ENCODE data around the gene CCDC24. TPM values are rescaled to one million over a fixed set of nuclear protein-coding genes. Genes with fewer than 3 reads are reported as not detected.
A peak's percentile ranks its signal among the peaks of the same experiment; 100 is the strongest.

CCDC24 gene
- total and polyA plus RNA-seq, 4 donors: 0.92 to 4.2 (median 2.3) TPM

DNA sequence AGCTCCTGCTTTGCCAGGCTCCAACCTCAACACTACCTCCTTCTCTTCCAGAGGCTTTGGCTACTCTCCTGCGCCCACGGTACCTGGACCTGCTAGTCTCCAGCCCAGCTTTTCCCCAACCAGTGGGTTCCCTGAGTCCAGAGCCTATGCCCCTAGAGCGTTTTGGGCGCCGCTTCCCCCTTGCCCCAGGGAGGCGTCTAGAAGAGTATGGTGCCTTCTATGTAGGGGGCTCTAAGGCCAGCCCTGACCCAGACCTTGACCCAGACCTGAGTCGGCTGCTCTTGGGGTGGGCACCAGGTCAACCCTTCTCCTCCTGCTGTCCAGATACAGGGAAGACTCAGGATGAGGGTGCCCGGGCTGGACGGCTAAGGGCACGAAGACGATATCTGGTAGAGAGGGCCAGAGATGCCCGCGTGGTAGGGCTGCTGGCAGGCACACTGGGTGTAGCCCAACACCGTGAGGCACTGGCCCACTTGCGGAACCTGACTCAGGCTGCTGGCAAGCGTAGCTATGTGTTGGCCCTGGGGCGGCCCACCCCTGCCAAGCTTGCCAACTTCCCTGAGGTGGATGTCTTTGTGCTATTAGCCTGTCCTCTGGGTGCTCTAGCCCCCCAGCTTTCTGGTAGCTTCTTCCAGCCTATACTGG, 19.9 kb upstream of the CCDC24 start:
- WGBS: 97% methylated on average over 17 of the region's 17 CpGs
- no peak for DNase-seq (ENCODE audit: low spot score)
- TF ChIP-seq HNF4G (IDR thresholded peaks at IDR 0.05) (no peak), GABPA (IDR thresholded peaks at IDR 0.05 in 1 of 2, conservative IDR thresholded peaks at IDR 0.05 in 1 of 2) (no peak), TAF1 (conservative IDR thresholded peaks at IDR 0.05) (no peak), YY1 (IDR thresholded peaks at IDR 0.05) (no peak)
- no peak overlapping the region for H3K4me3 ChIP-seq (ENCODE audit: low read depth in 1 of 3, low read length in 3 of 3)
- H3K27ac ChIP-seq (ENCODE audit: low read depth in 1 of 2, low read length in 2 of 2): no peak overlapping the region
- H3K27me3 ChIP-seq (ENCODE audit: control insufficient read depth in 4 of 4, insufficient read depth in 4 of 4, low read length in 3 of 4): no peaks in the 10 kb centered on the region
- peaks cover 3 to 38% (median 29%) of the 10 kb centered on the region in 4 donors for H3K4me1 ChIP-seq (ENCODE audit: control insufficient read depth in 4 of 4, insufficient read depth in 4 of 4, low read length in 3 of 4)
- H3K9me3 ChIP-seq (ENCODE audit: control insufficient read depth in 4 of 4, low read length in 3 of 4): no peaks in the 10 kb centered on the region
- peaks cover 2 to 18% (median 5%) of the 10 kb centered on the region in 4 donors for H3K36me3 ChIP-seq (ENCODE audit: control insufficient read depth in 4 of 4, insufficient read depth in 3 of 4, low read depth in 1 of 4, low read length in 3 of 4)
- no peak overlapping the region for H3K9ac ChIP-seq (ENCODE audit: low read depth in 1 of 2, low read length in 2 of 2)

DNA sequence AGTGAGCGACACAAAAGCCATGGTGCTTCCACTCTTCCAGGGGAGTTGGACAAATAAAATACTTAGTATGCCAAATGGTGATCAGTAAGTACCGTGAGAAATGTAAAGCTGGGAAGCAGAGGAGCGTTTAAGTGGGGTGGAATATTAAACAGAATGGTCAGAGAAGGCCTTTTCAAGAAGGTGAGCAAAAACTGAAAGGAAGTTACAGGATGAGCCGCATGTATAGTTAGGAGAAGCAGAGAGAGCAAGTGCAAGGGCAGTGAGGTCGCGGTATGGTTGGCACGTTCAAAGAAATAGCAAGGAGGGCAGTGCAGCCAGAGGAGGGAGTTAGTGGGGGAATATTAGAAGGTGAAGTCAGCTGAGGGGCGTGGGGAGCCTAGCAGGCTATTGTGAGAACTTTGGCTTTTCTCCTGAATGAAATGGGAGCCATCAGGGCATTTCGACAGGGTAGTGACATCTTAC, 17.4 kb upstream of the CCDC24 start:
- H3K4me1 ChIP-seq (ENCODE audit: control insufficient read depth in 4 of 4, insufficient read depth in 4 of 4, low read length in 3 of 4): peaks cover 8 to 63% (median 52%) of the 10 kb centered on the region in 4 donors
- peak overlapping the region; percentile 87 to 93 (median 88) for H3K4me3 ChIP-seq (ENCODE audit: low read depth in 1 of 3, low read length in 3 of 3)
- peak overlapping the region in 1 of 2 donors; percentile 45 for H3K9ac ChIP-seq (ENCODE audit: low read depth in 1 of 2, low read length in 2 of 2)
- no peaks in the 10 kb centered on the region for H3K27me3 ChIP-seq (ENCODE audit: control insufficient read depth in 4 of 4, insufficient read depth in 4 of 4, low read length in 3 of 4)
- H3K36me3 ChIP-seq (ENCODE audit: control insufficient read depth in 4 of 4, insufficient read depth in 3 of 4, low read depth in 1 of 4, low read length in 3 of 4): peaks cover 5 to 21% (median 12%) of the 10 kb centered on the region in 4 donors
- DNase-seq (ENCODE audit: low spot score): no peak
- H3K9me3 ChIP-seq (ENCODE audit: control insufficient read depth in 4 of 4, low read length in 3 of 4): no peaks in the 10 kb centered on the region
- TF ChIP-seq, protein P1, sequence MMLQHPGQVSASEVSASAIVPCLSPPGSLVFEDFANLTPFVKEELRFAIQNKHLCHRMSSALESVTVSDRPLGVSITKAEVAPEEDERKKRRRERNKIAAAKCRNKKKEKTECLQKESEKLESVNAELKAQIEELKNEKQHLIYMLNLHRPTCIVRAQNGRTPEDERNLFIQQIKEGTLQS (IDR thresholded peaks at IDR 0.05): no peak
- TF ChIP-seq, protein P2, sequence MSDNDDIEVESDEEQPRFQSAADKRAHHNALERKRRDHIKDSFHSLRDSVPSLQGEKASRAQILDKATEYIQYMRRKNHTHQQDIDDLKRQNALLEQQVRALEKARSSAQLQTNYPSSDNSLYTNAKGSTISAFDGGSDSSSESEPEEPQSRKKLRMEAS (IDR thresholded peaks at IDR 0.05): no peak
- no peak for TF ChIP-seq YY1 (IDR thresholded peaks at IDR 0.05)
- 43% methylated on average over 9 of the region's 9 CpGs for WGBS
- peak overlapping the region; percentile 93 to 96 for H3K27ac ChIP-seq (ENCODE audit: low read depth in 1 of 2, low read length in 2 of 2)

DNA sequence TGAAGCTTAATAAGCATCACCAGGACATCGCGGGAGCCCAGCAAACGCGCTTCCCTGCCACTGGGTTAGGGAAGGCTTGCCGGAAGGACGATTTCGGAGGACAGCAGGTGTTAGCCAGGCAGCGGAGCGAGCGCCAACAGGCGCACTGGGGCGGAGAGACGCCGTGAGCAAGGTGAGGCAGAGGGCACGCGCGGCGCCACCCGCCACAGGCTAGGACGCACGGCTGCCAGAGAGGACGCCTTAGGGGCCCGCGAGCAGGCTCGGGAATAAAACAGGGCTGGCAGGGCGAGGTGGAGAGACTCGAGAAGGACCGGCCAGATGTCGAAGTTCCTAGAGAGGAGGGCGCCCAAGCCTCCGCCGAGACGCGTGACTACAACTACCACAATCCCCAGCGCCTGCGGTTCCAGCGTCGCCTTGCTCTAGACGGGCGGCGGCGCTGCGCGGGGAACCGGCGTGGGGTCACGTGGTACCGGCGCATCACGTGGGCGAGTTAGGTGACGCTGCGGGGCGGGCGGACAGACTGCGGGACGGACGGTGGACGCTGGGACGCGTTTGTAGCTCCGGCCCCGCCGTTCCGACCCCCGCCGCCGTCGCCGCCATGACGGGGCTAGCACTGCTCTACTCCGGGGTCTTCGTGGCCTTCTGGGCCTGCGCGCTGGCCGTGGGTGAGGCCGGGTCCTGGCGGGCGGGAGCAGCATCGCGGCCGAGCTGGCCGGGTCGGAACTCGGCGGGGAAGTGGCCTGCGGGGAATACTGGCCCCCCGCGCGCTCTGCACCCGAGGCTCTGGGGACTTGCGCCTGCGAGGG, 16.8 kb upstream of the CCDC24 start, which contains the start of gene ATP6V0B:
TSS of gene ATP6V0B (plus strand) at position 518 of the 806 bp plus-strand sequence. CDS start at position 599, 81 bp downstream.
- no peaks in the 10 kb centered on the region for H3K27me3 ChIP-seq (ENCODE audit: control insufficient read depth in 4 of 4, insufficient read depth in 4 of 4, low read length in 3 of 4)
- no peaks in the 10 kb centered on the region for H3K9me3 ChIP-seq (ENCODE audit: control insufficient read depth in 4 of 4, low read length in 3 of 4)
- H3K4me1 ChIP-seq (ENCODE audit: control insufficient read depth in 4 of 4, insufficient read depth in 4 of 4, low read length in 3 of 4): peaks cover 8 to 59% (median 51%) of the 10 kb centered on the region in 4 donors
- peak within 1 kb of the TSS; percentile 88 to 93 (median 88) for H3K4me3 ChIP-seq (ENCODE audit: low read depth in 1 of 3, low read length in 3 of 3)
- peak within 1 kb of the TSS; percentile 69 to 91 for H3K9ac ChIP-seq (ENCODE audit: low read depth in 1 of 2, low read length in 2 of 2)
- under 1% methylated on average over 93 of the region's 93 CpGs for WGBS
- peak; percentile 82 for TF ChIP-seq YY1 (IDR thresholded peaks at IDR 0.05)
- peak; percentile 52 for TF ChIP-seq SP1 (IDR thresholded peaks at IDR 0.05)
- no peak for TF ChIP-seq RAD21 (IDR thresholded peaks at IDR 0.05)
- peak in 1 of 2 donors; percentile 73 for TF ChIP-seq GABPA (IDR thresholded peaks at IDR 0.05 in 1 of 2, conservative IDR thresholded peaks at IDR 0.05 in 1 of 2)
- TF ChIP-seq EGR1 (IDR thresholded peaks at IDR 0.05; ENCODE audit: low read depth in 2 of 2): peak in 1 of 2 donors; percentile 27
- peak within 1 kb of the TSS; percentile 93 to 96 for H3K27ac ChIP-seq (ENCODE audit: low read depth in 1 of 2, low read length in 2 of 2)
- DNase-seq (ENCODE audit: low spot score): peak; percentile 96
- H3K36me3 ChIP-seq (ENCODE audit: control insufficient read depth in 4 of 4, insufficient read depth in 3 of 4, low read depth in 1 of 4, low read length in 3 of 4): peaks cover 5 to 21% (median 12%) of the 10 kb centered on the region in 4 donors
